T-helper 2 cell treated with Interferon-gamma antibody and Interleukin-4, amounts not matched to agents 5 μg/mL and 100 μg/mL, for 36 hours (primary cell): Measurements from ENCODE around the gene APOA4.
"Not testable (repeated sequence)": the region's sequence is repeated elsewhere in the genome, so short reads cannot be mapped to it uniquely, and the experiment has no call there.

ENCODE experiments used
- DNase-seq: peaks from one replicate; pipeline ENCODE4 v3.0.0; 2021; ENCODE audit warnings: low spot score
- H3K27ac Mint-ChIP-seq: one replicate; pipeline ENCODE4 v1.8.0; 2021; ENCODE audit warnings: mild to moderate bottlenecking, mixed read lengths
- H3K27me3 Mint-ChIP-seq: one replicate; pipeline ENCODE4 v1.8.0; 2021; ENCODE audit warnings: low read depth, mixed read lengths
- H3K36me3 Mint-ChIP-seq: one replicate; pipeline ENCODE4 v1.8.0; 2021; ENCODE audit warnings: low read depth, mixed read lengths
- H3K4me1 Mint-ChIP-seq: one replicate; pipeline ENCODE4 v1.8.0; 2021; ENCODE audit warnings: low read depth, mixed read lengths
- H3K4me3 Mint-ChIP-seq: one replicate; pipeline ENCODE4 v1.8.0; 2022; ENCODE audit warnings: mild to moderate bottlenecking, moderate library complexity, mixed read lengths
- H3K9me3 Mint-ChIP-seq: one replicate; pipeline ENCODE4 v1.8.0; 2021; ENCODE audit warnings: mixed read lengths

APOA4 gene

DNA sequence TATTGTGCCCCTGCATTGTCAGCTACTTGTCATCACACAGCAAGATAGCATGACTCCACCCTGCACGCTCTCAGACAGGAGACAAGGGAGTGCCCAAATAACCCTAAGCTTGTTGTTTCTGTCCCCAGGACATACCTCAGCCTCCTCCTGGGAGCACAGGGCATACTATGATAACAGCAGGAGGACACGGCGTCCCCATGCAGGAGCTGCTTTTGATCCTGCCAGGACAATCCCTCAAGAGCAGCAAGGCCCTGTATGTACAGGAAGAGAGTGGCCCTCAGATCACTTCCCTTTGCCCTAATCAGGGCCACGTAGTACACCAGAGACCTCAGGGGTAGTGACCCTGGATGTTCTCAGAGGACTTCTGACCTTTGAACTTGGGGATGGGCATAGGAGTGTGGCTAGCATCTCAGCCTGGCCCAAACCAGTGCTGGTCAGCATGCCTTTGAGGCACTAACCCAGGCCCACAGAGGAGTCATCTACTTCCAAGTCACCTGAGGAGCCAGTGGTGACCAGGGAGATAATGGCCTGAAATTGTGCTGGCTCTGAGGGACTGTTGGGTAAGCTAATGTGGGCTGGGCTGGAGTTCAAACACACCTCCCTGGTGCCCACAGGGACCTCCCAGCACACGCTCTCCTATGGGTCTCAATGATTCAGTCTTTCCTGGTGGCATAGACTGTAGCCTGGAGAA, 9.2 kb downstream of the APOA4 start:
- H3K27ac Mint-ChIP-seq: no peak overlapping the region

DNA sequence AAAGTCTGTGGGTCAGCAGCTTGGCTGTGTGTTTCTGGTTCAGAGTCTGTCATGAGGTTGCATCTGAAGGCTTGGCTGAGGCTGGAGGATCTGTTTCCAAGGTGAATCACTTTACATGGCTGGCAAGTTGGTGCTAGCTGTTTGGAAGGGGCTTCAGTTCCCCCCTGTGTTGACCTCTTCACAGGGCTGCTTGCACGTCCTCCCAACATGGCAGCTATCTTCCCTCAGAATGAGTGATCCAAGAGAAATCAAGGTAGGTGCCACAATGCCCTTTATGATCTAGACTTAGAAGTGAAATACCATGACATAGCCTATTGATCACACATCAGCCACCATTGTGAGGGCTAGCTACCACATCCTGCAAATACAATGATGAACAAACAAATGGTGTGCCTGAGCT, 9.9 kb downstream of the APOA4 start:
- H3K4me3 Mint-ChIP-seq: no peak overlapping the region
- no peaks in the 10 kb centered on the region for H3K9me3 Mint-ChIP-seq
- no peaks in the 10 kb centered on the region for H3K4me1 Mint-ChIP-seq
- peaks cover 16% of the 10 kb centered on the region for H3K27me3 Mint-ChIP-seq
- H3K27ac Mint-ChIP-seq: no peak overlapping the region
- no peak for DNase-seq
- H3K36me3 Mint-ChIP-seq: no peaks in the 10 kb centered on the region

More for the DNA sequence above, 9.2 kb downstream of the APOA4 start:
- H3K9me3 Mint-ChIP-seq: no peaks in the 10 kb centered on the region
- no peak for DNase-seq
- no peak overlapping the region for H3K4me3 Mint-ChIP-seq
- H3K27me3 Mint-ChIP-seq: peaks cover 15% of the 10 kb centered on the region
- no peaks in the 10 kb centered on the region for H3K4me1 Mint-ChIP-seq
- no peaks in the 10 kb centered on the region for H3K36me3 Mint-ChIP-seq

GRCh38 chr11:116812109-116812508, 11.0 kb downstream of the APOA4 start:
- peaks cover 16% of the 10 kb centered on the region for H3K27me3 Mint-ChIP-seq
- H3K9me3 Mint-ChIP-seq: no peaks in the 10 kb centered on the region
- H3K4me3 Mint-ChIP-seq: no peak overlapping the region
- no peaks in the 10 kb centered on the region for H3K36me3 Mint-ChIP-seq
- H3K27ac Mint-ChIP-seq: no peak overlapping the region
- DNase-seq: no peak
- no peaks in the 10 kb centered on the region for H3K4me1 Mint-ChIP-seq

GRCh38 chr11:116811194-116811593, 11.9 kb downstream of the APOA4 start:
- Mint-ChIP-seq H3K36me3 (no peaks in the 10 kb centered on the region), H3K27ac (no peak overlapping the region), H3K9me3 (no peaks in the 10 kb centered on the region), H3K4me1 (no peaks in the 10 kb centered on the region), H3K27me3 (peaks cover 18% of the 10 kb centered on the region), H3K4me3 (no peak overlapping the region)
- no peak for DNase-seq

GRCh38 chr11:116808262-116809175, 14.6 kb downstream of the APOA4 start:
- Mint-ChIP-seq H3K4me1 (no peaks in the 10 kb centered on the region), H3K27me3 (peaks cover 14% of the 10 kb centered on the region), H3K4me3 (no peak overlapping the region), H3K9me3 (no peaks in the 10 kb centered on the region), H3K27ac (no peak overlapping the region), H3K36me3 (no peaks in the 10 kb centered on the region)
- no peak for DNase-seq

GRCh38 chr11:116807601-116808261, 15.4 kb downstream of the APOA4 start:
- no peak overlapping the region for H3K27ac Mint-ChIP-seq

DNA sequence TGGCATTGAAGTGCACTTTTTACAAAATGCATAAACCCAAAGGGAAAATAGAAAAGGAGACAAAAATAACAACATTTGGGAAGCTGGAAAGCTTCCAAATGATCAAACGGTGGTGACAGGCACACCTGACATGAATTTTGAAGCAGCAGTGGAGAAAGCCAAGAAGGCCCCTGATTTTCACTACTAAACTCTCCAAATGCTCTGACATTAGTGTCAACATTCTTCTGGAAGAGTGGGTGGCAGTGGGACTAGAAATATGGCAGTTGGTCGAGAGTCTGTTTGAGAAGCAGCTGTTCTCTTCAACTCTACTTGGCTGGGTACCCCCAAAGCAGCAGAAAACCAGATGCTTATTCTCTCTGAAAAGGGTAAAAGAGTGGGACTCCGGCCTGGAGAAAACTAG, 19.1 kb downstream of the APOA4 start:
- no peak for DNase-seq
- H3K9me3 Mint-ChIP-seq: no peaks in the 10 kb centered on the region
- peaks cover 28% of the 10 kb centered on the region for H3K27me3 Mint-ChIP-seq
- no peak overlapping the region for H3K4me3 Mint-ChIP-seq
- H3K27ac Mint-ChIP-seq: no peak overlapping the region
- H3K36me3 Mint-ChIP-seq: no peaks in the 10 kb centered on the region
- H3K4me1 Mint-ChIP-seq: no peaks in the 10 kb centered on the region

More at GRCh38 chr11:116807601-116808261, 15.4 kb downstream of the APOA4 start:
- no peak for DNase-seq
- Mint-ChIP-seq H3K9me3 (no peaks in the 10 kb centered on the region), H3K36me3 (no peaks in the 10 kb centered on the region), H3K4me3 (no peak overlapping the region), H3K4me1 (no peaks in the 10 kb centered on the region), H3K27me3 (peaks cover 14% of the 10 kb centered on the region)

DNA sequence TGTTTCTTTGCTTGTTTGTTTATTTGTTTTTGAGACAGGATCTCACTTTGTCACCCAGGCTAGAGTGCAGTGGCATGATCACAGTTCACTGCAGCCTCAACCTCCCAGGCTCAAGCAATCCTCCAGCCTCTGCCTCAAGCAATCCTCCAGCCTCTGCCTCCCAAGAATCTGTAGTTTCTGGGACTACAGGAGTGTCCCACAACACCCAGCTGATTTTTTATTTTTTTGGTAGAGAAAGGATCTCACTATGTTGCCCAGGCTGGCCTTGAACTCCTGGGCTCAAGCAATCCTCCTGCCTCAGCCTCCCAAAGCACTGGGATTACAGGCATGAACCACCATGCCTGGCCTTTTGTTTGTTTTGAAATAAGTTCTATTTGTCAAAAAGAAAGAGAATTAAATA, 21.4 kb downstream of the APOA4 start:
- H3K4me1 Mint-ChIP-seq, H3K9me3 Mint-ChIP-seq, DNase-seq, H3K36me3 Mint-ChIP-seq, H3K4me3 Mint-ChIP-seq, H3K27ac Mint-ChIP-seq: not testable (repeated sequence)
- H3K27me3 Mint-ChIP-seq: peaks cover 24% of the 10 kb centered on the region

DNA sequence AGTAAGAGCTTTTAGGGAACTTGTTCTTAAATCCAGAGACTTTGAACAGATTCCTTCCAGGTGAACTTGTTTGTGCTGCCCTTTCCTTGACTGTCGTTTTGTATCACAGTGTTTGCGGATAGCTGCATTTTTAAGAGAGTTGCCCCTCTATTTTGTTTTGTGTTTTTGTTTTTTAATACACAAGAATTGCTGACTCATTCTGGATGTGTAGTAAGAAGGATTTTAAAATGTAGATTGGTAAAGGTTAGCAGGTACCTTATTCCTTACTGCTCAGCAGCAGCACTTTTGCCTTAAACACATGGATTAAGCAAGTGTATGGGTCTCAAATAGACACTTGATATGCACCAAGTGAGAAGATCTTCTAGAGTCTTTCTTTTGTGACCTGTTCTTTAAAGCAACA, 22.5 kb downstream of the APOA4 start:
- no peak for DNase-seq
- no peaks in the 10 kb centered on the region for H3K36me3 Mint-ChIP-seq
- H3K4me1 Mint-ChIP-seq: no peaks in the 10 kb centered on the region
- no peaks in the 10 kb centered on the region for H3K9me3 Mint-ChIP-seq
- H3K27ac Mint-ChIP-seq: no peak overlapping the region
- H3K27me3 Mint-ChIP-seq: peaks cover 26% of the 10 kb centered on the region
- H3K4me3 Mint-ChIP-seq: no peak overlapping the region

DNA sequence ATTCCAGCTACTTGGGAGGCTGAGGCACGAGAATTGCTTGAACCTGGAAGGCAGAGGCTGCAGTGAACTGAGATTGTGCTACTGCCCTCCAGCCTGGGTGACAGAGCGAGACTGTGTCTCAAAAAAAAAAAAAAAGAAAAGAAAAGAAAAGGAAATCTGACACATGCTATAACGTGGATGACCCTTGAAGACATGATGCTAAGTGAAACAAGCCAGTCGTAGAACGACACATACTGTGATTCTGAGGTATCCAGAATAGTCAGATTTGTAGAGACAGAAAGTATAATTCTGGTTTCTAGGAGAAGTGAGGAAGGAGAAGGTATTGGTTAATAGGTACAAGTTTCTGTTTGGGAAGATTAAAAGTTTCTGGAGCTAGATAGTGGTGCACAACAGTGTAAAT, 24.7 kb downstream of the APOA4 start:
- Mint-ChIP-seq H3K27me3 (peaks cover 24% of the 10 kb centered on the region), H3K9me3 (no peaks in the 10 kb centered on the region), H3K4me1 (peaks cover 2% of the 10 kb centered on the region), H3K4me3 (no peak overlapping the region), H3K27ac (no peak overlapping the region), H3K36me3 (no peaks in the 10 kb centered on the region)
- no peak for DNase-seq

DNA sequence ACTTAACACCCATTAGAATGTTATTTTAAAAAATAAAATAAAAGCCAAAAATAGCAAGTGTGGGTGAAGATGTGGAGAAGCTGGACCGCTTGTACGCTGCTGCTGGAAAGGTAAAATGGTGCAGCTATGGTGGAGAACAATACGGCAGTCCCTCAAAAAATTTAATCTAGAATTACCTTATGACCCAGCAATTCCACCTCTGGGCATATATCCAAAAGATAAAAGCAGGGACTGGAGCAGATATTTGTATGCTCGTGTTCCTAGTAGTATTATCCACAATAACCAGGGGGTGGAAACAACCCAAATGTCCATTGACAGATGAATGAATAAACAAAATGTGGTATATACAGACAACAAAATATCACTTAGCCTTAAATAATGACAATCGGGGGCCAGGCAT, 25.3 kb downstream of the APOA4 start:
- no peak for DNase-seq
- peaks cover 2% of the 10 kb centered on the region for H3K4me1 Mint-ChIP-seq
- H3K27ac Mint-ChIP-seq: no peak overlapping the region
- H3K9me3 Mint-ChIP-seq: no peaks in the 10 kb centered on the region
- H3K36me3 Mint-ChIP-seq: no peaks in the 10 kb centered on the region
- no peak overlapping the region for H3K4me3 Mint-ChIP-seq
- H3K27me3 Mint-ChIP-seq: peaks cover 23% of the 10 kb centered on the region

- H3K9me3 Mint-ChIP-seq: no peaks in the 10 kb centered on the region
- peaks cover 2% of the 10 kb centered on the region for H3K4me1 Mint-ChIP-seq
- H3K27ac Mint-ChIP-seq: no peak overlapping the region
- no peak overlapping the region for H3K4me3 Mint-ChIP-seq
- no peaks in the 10 kb centered on the region for H3K36me3 Mint-ChIP-seq
- H3K27me3 Mint-ChIP-seq: peaks cover 14% of the 10 kb centered on the region
- no peak for DNase-seq
These were observed 26.6 kb downstream of the APOA4 start for GRCh38 chr11:116796548-116796947.

DNA sequence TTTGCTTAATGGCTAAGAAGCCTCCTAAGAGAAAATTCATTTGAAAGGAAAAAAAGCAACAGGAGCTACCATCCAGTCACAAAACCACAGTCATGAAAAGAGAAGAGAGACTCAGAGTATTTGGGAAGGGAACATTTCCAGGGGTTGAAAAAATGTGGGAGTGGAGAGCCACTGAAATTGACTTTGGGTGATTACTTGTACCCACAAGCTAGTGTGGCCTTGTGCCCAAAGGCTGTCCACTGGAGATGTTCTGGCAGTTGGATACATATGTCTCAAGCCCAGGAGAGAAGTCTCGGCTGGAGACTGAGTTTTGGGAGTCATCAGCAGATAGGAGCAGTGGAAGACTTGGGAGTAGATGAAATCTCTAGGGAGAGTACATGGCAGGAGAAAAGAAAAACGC, 28.3 kb downstream of the APOA4 start:
- Mint-ChIP-seq H3K4me3 (no peak overlapping the region), H3K36me3 (no peaks in the 10 kb centered on the region), H3K4me1 (peaks cover 5% of the 10 kb centered on the region), H3K27ac (no peak overlapping the region), H3K27me3 (peaks cover 9% of the 10 kb centered on the region), H3K9me3 (no peaks in the 10 kb centered on the region)
- no peak for DNase-seq

- H3K4me3 Mint-ChIP-seq: no peak overlapping the region
- DNase-seq: no peak
- peaks cover 2% of the 10 kb centered on the region for H3K27me3 Mint-ChIP-seq
- H3K9me3 Mint-ChIP-seq: no peaks in the 10 kb centered on the region
- H3K36me3 Mint-ChIP-seq: no peaks in the 10 kb centered on the region
- no peak overlapping the region for H3K27ac Mint-ChIP-seq
- H3K4me1 Mint-ChIP-seq: peaks cover 5% of the 10 kb centered on the region
These were observed 29.4 kb downstream of the APOA4 start for GRCh38 chr11:116793772-116794097.
